IMR-90 (cell line): ENCODE measurements around the gene RBP4.

ENCODE experiments used
- CTCF ChIP-seq: conservative IDR thresholded peaks from 2 replicates; pipeline ENCODE4 v1.5.1; 2012; ENCODE audit warnings: mild to moderate bottlenecking, low read depth, low read length, improper control_type of control experiment
- FOS ChIP-seq: fragments of 150-350 bp; IDR thresholded peaks from 2 replicates; pipeline ENCODE4 v1.6.1; 2016; ENCODE audit warnings: low read depth, low read length
- MAFK ChIP-seq: IDR thresholded peaks from 2 replicates; pipeline ENCODE4 v1.6.1; 2012; ENCODE audit warnings: low read depth, low read length, improper control_type of control experiment
- MXI1 ChIP-seq: IDR thresholded peaks from 2 replicates; pipeline ENCODE4 v1.6.1; 2012; ENCODE audit warnings: low read depth, mild to moderate bottlenecking, low read length, moderate library complexity, borderline replicate concordance
- POLR2A ChIP-seq: IDR thresholded peaks from 2 replicates; pipeline ENCODE4 v1.6.1; 2012; ENCODE audit warnings: mild to moderate bottlenecking, low read depth, low read length
- RAD21 ChIP-seq: IDR thresholded peaks from 2 replicates; pipeline ENCODE4 v1.6.1; 2012; ENCODE audit warnings: low read length, improper control_type of control experiment

GRCh38 chr10:93622942-93623341, 21.9 kb upstream of the RBP4 start:
- no peak for TF ChIP-seq CTCF
- TF ChIP-seq POLR2A, result no peak
- TF ChIP-seq RAD21, result no peak
- TF ChIP-seq MXI1, result no peak
- no peak for TF ChIP-seq MAFK
- TF ChIP-seq FOS, result no peak
